ENCODE data around the gene CGB7. TPM values are rescaled to one million over a fixed set of nuclear protein-coding genes. Genes with fewer than 3 reads are reported as not detected.

CGB7 gene
- total and polyA plus RNA-seq, 2 of the 13 experiments (the other 11 are each of a cell fraction or from before 2014, with no cell fraction given): 0.07 TPM; not detected in 1

DNA sequence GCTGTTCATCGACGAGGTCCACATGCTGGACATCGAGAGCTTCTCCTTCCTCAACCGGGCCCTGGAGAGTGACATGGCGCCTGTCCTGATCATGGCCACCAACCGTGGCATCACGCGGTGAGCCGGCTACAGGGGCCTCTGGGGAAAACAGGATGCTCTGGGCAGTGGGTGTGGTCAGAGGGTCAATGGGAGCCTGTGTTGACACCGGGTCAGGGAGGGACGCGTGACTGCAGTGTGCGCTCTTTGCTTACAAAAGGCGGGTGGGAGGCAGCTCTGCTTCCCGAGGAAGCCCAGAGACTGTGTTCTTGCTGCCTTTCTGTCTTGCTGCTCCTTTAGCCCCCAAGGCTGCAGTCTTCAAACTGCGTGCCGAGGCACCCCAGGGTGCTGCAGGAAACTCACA is 46.4 kb downstream of the CGB7 start:
- CTCF ChIA-PET (ENCODE audit: low intra/inter-chr PET ratio, low total read pairs): no interaction called here
- Histone ChIP-seq H4K20me1 (ENCODE audit: insufficient read depth, low read length) (no peaks in the 10 kb centered on the region), H2AFZ (ENCODE audit: low read length) (no peak overlapping the region), H3K4me1 (ENCODE audit: insufficient read depth, low read length) (no peaks in the 10 kb centered on the region), H3K79me2 (ENCODE audit: insufficient read depth, low read length) (no peaks in the 10 kb centered on the region), H3K4me3 (replicated peaks in 1 of 3; ENCODE audit: insufficient read depth in 1 of 3, low read depth in 2 of 3, low read length in 3 of 3) (no peak overlapping the region), H3K9ac (ENCODE audit: insufficient read depth, low read depth, low read length) (no peak overlapping the region), H3K9me3 (ENCODE audit: low read length) (no peaks in the 10 kb centered on the region), H3K27ac (ENCODE audit: extremely low read length, insufficient read depth, low read length) (no peak overlapping the region), H3K4me2 (ENCODE audit: low read depth, low read length) (no peak overlapping the region), H3K27me3 (ENCODE audit: control insufficient read depth in 1 of 2, insufficient read depth in 2 of 2, low read length in 2 of 2) (no peaks in the 10 kb centered on the region), H3K36me3 (replicated peaks in 1 of 2; ENCODE audit: control insufficient read depth in 1 of 2, insufficient read depth in 2 of 2, low read length in 2 of 2) (peaks cover 18 to 64% of the 10 kb centered on the region in 2 experiments; a peak in 4 of 5 replicates)
- no peak for ATAC-seq
- POLR2A ChIA-PET: no interaction called here
- DNase-seq (ENCODE audit: low spot score): no peak
- intact Hi-C loops (cut with micrococcal nuclease; ENCODE audit: unreplicated experiment) (no loop called here), in situ Hi-C loops (cut with HindIII; ENCODE audit: extremely low pct_ligation_motif_present, low pct_unique_long_range_greater_than_20kb) (no loop called here)
- 88% methylated on average over 14 of the region's 17 CpGs for WGBS (ENCODE audit: low lambda C conversion rate)
- BruUV-seq (replicated peaks): no TSS peak
- no peak for FAIRE-seq
- TF ChIP-seq ZNF629 (CRISPR knock-in tag; conservative IDR thresholded peaks at IDR 0.05) (no peak), RFXANK (CRISPR knock-in tag; IDR thresholded peaks at IDR 0.05) (no peak), SMARCE1 (IDR thresholded peaks at IDR 0.05; ENCODE audit: borderline replicate concordance) (no peak), RARA (CRISPR knock-in tag; IDR thresholded peaks at IDR 0.05) (no peak), SMAD9 (CRISPR knock-in tag; IDR thresholded peaks at IDR 0.05) (no peak), NCOA2 (CRISPR knock-in tag; IDR thresholded peaks at IDR 0.05) (no peak), SSRP1 (CRISPR knock-in tag; IDR thresholded peaks at IDR 0.05) (no peak), ARNTL (CRISPR knock-in tag; IDR thresholded peaks at IDR 0.05) (no peak), TBP (CRISPR knock-in tag; IDR thresholded peaks at IDR 0.05) (no peak), FOXM1 (CRISPR knock-in tag; IDR thresholded peaks at IDR 0.05) (no peak), ZNF274 (CRISPR knock-in tag; IDR thresholded peaks at IDR 0.05) (no peak), ZMYM2 (CRISPR knock-in tag; IDR thresholded peaks at IDR 0.05) (no peak), SIN3A (IDR thresholded peaks at IDR 0.05; ENCODE audit: borderline replicate concordance, low read depth, low read length) (no peak), ZNF616 (CRISPR knock-in tag; IDR thresholded peaks at IDR 0.05; ENCODE audit: low read depth) (no peak), SAP130 (CRISPR knock-in tag; IDR thresholded peaks at IDR 0.05; ENCODE audit: low read depth) (no peak)
- TF ChIP-seq, protein P1, sequence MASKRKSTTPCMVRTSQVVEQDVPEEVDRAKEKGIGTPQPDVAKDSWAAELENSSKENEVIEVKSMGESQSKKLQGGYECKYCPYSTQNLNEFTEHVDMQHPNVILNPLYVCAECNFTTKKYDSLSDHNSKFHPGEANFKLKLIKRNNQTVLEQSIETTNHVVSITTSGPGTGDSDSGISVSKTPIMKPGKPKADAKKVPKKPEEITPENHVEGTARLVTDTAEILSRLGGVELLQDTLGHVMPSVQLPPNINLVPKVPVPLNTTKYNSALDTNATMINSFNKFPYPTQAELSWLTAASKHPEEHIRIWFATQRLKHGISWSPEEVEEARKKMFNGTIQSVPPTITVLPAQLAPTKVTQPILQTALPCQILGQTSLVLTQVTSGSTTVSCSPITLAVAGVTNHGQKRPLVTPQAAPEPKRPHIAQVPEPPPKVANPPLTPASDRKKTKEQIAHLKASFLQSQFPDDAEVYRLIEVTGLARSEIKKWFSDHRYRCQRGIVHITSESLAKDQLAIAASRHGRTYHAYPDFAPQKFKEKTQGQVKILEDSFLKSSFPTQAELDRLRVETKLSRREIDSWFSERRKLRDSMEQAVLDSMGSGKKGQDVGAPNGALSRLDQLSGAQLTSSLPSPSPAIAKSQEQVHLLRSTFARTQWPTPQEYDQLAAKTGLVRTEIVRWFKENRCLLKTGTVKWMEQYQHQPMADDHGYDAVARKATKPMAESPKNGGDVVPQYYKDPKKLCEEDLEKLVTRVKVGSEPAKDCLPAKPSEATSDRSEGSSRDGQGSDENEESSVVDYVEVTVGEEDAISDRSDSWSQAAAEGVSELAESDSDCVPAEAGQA (IDR thresholded peaks at IDR 0.05; ENCODE audit: low read depth): no peak
- TF ChIP-seq, protein P1 (CRISPR knock-in tag; IDR thresholded peaks at IDR 0.05; ENCODE audit: borderline replicate concordance): no peak
